Chondrocyte (in vitro differentiated cells): ENCODE measurements around the gene PEPD. TPM values are rescaled to one million over a fixed set of nuclear protein-coding genes. Genes with fewer than 3 reads are reported as not detected.
A peak's percentile ranks its signal among the peaks of the same experiment; 100 is the strongest.

Experiments used
- DNase-seq: peaks from one replicate; pipeline ENCODE4 v3.0.0; 2021; ENCODE audit warnings: mixed read lengths, low spot score
- H3K27ac Mint-ChIP-seq: one replicate; pipeline ENCODE4 v1.8.0; 2021; ENCODE audit warnings: mild to moderate bottlenecking, moderate library complexity, mixed read lengths; ENCODE audit not compliant: unreplicated experiment
- H3K27me3 Mint-ChIP-seq: 2 replicates; pipeline ENCODE4 v1.8.0; 2021; ENCODE audit warnings: low read depth, mixed read lengths
- H3K36me3 Mint-ChIP-seq: 2 replicates; pipeline ENCODE4 v1.8.0; 2021; ENCODE audit warnings: low read depth, mixed read lengths
- H3K4me1 Mint-ChIP-seq: 2 replicates; pipeline ENCODE4 v1.8.0; 2021; ENCODE audit warnings: low read depth, mild to moderate bottlenecking, mixed read lengths
- H3K4me3 Mint-ChIP-seq: one replicate; pipeline ENCODE4 v1.8.0; 2021; ENCODE audit warnings: mild to moderate bottlenecking, moderate library complexity, mixed read lengths; ENCODE audit not compliant: unreplicated experiment
- H3K9me3 Mint-ChIP-seq: 2 replicates; pipeline ENCODE4 v1.8.0; 2021; ENCODE audit warnings: low read depth, mixed read lengths
- total RNA-seq: library from RNA; stranded (reverse); gene quantifications from 3 replicates; pipeline ENCODE4 v1.2.1, GENCODE V29; 2021
- TF ChIP-seq, protein P1 (sequence below): fragments of 200-600 bp; sonication (generic); IDR thresholded peaks from 2 replicates; pipeline ENCODE4 v1.5.0; 2021; ENCODE audit warnings: antibody characterized with exemption, mild to moderate bottlenecking, moderate library complexity

The PEPD gene
- total RNA-seq, 1 donor from 2014 or later, result 55.6 TPM

GRCh38 chr19:33385956-33386355, 135.6 kb downstream of the PEPD start:
- no peak for DNase-seq
- H3K36me3 Mint-ChIP-seq, result peaks cover 6% of the 10 kb centered on the region
- no peaks in the 10 kb centered on the region for H3K9me3 Mint-ChIP-seq
- H3K4me3 Mint-ChIP-seq, result no peak overlapping the region
- H3K4me1 Mint-ChIP-seq, result peaks cover 11% of the 10 kb centered on the region
- H3K27me3 Mint-ChIP-seq, result no peaks in the 10 kb centered on the region
- H3K27ac Mint-ChIP-seq, result no peak overlapping the region
- TF ChIP-seq, protein P1, sequence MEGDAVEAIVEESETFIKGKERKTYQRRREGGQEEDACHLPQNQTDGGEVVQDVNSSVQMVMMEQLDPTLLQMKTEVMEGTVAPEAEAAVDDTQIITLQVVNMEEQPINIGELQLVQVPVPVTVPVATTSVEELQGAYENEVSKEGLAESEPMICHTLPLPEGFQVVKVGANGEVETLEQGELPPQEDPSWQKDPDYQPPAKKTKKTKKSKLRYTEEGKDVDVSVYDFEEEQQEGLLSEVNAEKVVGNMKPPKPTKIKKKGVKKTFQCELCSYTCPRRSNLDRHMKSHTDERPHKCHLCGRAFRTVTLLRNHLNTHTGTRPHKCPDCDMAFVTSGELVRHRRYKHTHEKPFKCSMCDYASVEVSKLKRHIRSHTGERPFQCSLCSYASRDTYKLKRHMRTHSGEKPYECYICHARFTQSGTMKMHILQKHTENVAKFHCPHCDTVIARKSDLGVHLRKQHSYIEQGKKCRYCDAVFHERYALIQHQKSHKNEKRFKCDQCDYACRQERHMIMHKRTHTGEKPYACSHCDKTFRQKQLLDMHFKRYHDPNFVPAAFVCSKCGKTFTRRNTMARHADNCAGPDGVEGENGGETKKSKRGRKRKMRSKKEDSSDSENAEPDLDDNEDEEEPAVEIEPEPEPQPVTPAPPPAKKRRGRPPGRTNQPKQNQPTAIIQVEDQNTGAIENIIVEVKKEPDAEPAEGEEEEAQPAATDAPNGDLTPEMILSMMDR, result no peak

GRCh38 chr19:33384983-33385382, 136.6 kb downstream of the PEPD start:
- Mint-ChIP-seq H3K27ac (peak overlapping the region; percentile 8), H3K27me3 (no peaks in the 10 kb centered on the region), H3K9me3 (no peaks in the 10 kb centered on the region), H3K4me3 (no peak overlapping the region), H3K36me3 (peaks cover 9% of the 10 kb centered on the region), H3K4me1 (peaks cover 13% of the 10 kb centered on the region)
- no peak for DNase-seq
- TF ChIP-seq, protein P1, result no peak

GRCh38 chr19:33383720-33384292, 137.8 kb downstream of the PEPD start:
- Mint-ChIP-seq H3K36me3 (peaks cover 11% of the 10 kb centered on the region), H3K27me3 (no peaks in the 10 kb centered on the region), H3K27ac (peak overlapping the region; percentile 29), H3K9me3 (no peaks in the 10 kb centered on the region), H3K4me3 (no peak overlapping the region), H3K4me1 (peaks cover 20% of the 10 kb centered on the region)
- DNase-seq, result no peak
- TF ChIP-seq, protein P1, result no peak

DNA sequence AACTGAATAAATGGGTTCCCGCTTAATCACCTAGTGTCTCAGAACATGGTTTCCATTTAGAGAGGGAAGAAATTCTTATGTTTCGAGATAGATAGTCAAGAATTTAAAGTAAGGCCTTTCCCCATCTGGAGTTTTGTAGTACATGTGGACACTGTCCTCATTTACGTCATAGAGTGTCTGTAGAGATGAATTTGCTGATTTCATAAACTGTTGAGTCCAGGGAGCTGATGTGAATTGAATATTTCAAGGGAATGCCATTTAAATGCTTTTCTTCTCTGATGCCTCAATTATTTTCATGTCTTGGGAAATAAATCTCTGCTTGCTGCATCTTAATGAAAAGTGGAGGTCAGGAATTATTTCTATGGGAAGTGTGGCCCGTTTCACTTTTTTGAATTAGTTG, 138.6 kb downstream of the PEPD start:
- Mint-ChIP-seq H3K27me3 (no peaks in the 10 kb centered on the region), H3K4me3 (no peak overlapping the region), H3K27ac (no peak overlapping the region), H3K4me1 (peaks cover 28% of the 10 kb centered on the region), H3K9me3 (no peaks in the 10 kb centered on the region), H3K36me3 (peaks cover 11% of the 10 kb centered on the region)
- no peak for DNase-seq
- TF ChIP-seq, protein P1, result no peak

DNA sequence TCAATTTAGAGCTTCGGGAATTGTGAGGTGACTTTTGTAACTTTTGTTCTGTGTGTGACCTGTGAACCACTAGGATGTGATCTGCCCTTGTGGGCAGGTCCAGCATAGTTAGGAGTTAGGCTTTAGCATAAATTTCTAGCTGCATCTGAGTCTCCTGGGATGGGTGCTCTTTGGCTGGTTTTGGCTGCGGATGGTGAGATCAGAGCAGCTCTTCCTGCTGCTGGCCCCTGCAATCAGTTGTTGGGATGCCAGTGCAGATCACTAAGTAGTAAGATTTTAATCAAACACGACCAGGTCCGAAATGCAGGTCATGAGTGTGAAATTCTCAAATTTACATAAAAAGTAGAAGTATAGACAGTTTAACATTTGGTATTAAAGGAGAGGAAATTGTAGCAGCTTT, 139.6 kb downstream of the PEPD start:
- H3K4me1 Mint-ChIP-seq, result peaks cover 38% of the 10 kb centered on the region
- H3K36me3 Mint-ChIP-seq, result peaks cover 11% of the 10 kb centered on the region
- no peak overlapping the region for H3K27ac Mint-ChIP-seq
- H3K27me3 Mint-ChIP-seq, result no peaks in the 10 kb centered on the region
- H3K4me3 Mint-ChIP-seq, result no peak overlapping the region
- no peaks in the 10 kb centered on the region for H3K9me3 Mint-ChIP-seq
- TF ChIP-seq, protein P1, result no peak
- no peak for DNase-seq
